NCI-H1092 treated with DMSO at 0.1 percent for 48 hours (cell line): Measurements from ENCODE around the gene EPSTI1.
"Not testable (repeated sequence)": the region's sequence is repeated elsewhere in the genome, so short reads cannot be mapped to it uniquely, and the experiment has no call there.

Experiments used
- DNase-seq: peaks from one replicate; lab custom pipeline; 2025; lab: John Stamatoyannopoulos, UW

EPSTI1 gene

GRCh38 chr13:42991898-42992763, at the start of gene EPSTI1:
EPSTI1 (minus strand) TSS chr13:42992241; CDS start chr13:42992165, 76 bp downstream.
- no peak for DNase-seq

GRCh38 chr13:43041369-43041921, 49.4 kb upstream of the EPSTI1 start:
- no peak for DNase-seq

- DNase-seq: not testable (repeated sequence)
Measured at GRCh38 chr13:43040581-43041368, 48.7 kb upstream of the EPSTI1 start.

GRCh38 chr13:43039966-43040365, 47.9 kb upstream of the EPSTI1 start:
- DNase-seq: no peak

GRCh38 chr13:43036351-43037250, 44.6 kb upstream of the EPSTI1 start:
- DNase-seq: no peak

GRCh38 chr13:43033038-43033437, 41.0 kb upstream of the EPSTI1 start:
- DNase-seq: no peak

- no peak for DNase-seq
Measured at GRCh38 chr13:43031881-43032280, 39.8 kb upstream of the EPSTI1 start.

- DNase-seq: no peak
Measured at GRCh38 chr13:43030548-43030947, 38.5 kb upstream of the EPSTI1 start.

- DNase-seq: no peak
Measured at GRCh38 chr13:43026262-43026661, 34.2 kb upstream of the EPSTI1 start.

- DNase-seq: no peak
Measured at GRCh38 chr13:43023289-43023963, 31.4 kb upstream of the EPSTI1 start, which contains the start of gene DNAJC15. DNAJC15 (plus strand) TSS chr13:43023586; CDS start chr13:43023627, 41 bp downstream.

GRCh38 chr13:43022934-43023288, 30.9 kb upstream of the EPSTI1 start:
- no peak for DNase-seq

- DNase-seq: no peak
Measured at GRCh38 chr13:43021926-43022670, 30.1 kb upstream of the EPSTI1 start.

GRCh38 chr13:43020794-43021193, 28.8 kb upstream of the EPSTI1 start:
- no peak for DNase-seq

GRCh38 chr13:43019811-43020210, 27.8 kb upstream of the EPSTI1 start:
- DNase-seq: no peak

GRCh38 chr13:43016226-43016625, 24.2 kb upstream of the EPSTI1 start:
- no peak for DNase-seq

- no peak for DNase-seq
Measured at GRCh38 chr13:43014162-43014561, 22.1 kb upstream of the EPSTI1 start.

- DNase-seq: no peak
Measured at GRCh38 chr13:43009506-43009905, 17.5 kb upstream of the EPSTI1 start.

GRCh38 chr13:43008596-43008995, 16.6 kb upstream of the EPSTI1 start:
- no peak for DNase-seq

GRCh38 chr13:43006893-43007631, 15.0 kb upstream of the EPSTI1 start:
- no peak for DNase-seq
